ENCODE measurements around the gene LCORL. TPM values are rescaled to one million over a fixed set of nuclear protein-coding genes. Genes with fewer than 3 reads are reported as not detected.

LCORL gene
- total and polyA plus RNA-seq, 9 of the 15 experiments (the other 6 are each of a cell fraction or from before 2014, with no cell fraction given) = 3.1 to 24.5 (median 11.1) TPM

DNA sequence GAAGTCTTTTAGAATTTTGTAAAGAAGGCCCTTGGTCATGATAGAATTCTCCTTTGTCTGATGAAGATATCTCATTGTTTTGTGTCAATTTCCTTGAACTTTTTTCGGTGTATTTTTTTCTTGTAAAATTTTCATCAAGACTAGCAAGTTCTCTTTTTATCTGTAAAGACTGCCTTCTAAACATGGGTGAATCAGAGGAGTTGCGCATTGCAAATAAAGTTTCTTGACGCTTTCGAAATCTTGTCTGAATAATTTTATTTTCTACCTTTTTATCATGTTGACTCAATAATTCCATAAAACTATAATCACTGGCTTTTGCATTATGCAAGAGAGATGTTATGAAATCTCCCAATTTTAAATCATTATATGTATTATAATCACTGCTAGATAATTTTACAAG, 144.6 kb downstream of the LCORL start:
- 96% methylated on average over 4 of the region's 4 CpGs for WGBS (ENCODE audit: insufficient coverage, low coverage, missing lambda C conversion rate)
- Histone ChIP-seq H3K9me1 (ENCODE audit: control insufficient read depth, insufficient read depth, low read length) (no peaks in the 10 kb centered on the region), H3K4me3 (no peak overlapping the region), H3K27ac (ENCODE audit: extremely low read depth, low read depth, low read length) (no peak overlapping the region), H3K79me2 (ENCODE audit: control insufficient read depth, insufficient read depth, low read length) (no peaks in the 10 kb centered on the region), H3K9ac (ENCODE audit: insufficient read depth in 1 of 2, low read depth in 2 of 2, low read length in 2 of 2) (no peak overlapping the region), H2AFZ (ENCODE audit: low read depth, low read length) (no peak overlapping the region), H3K4me1 (replicated peaks in 1 of 2; ENCODE audit: control insufficient read depth in 2 of 2, insufficient read depth in 2 of 2, low read length in 2 of 2) (no peaks in the 10 kb centered on the region), H4K20me1 (replicated peaks; ENCODE audit: control insufficient read depth, insufficient read depth, low read length) (no peaks in the 10 kb centered on the region), H3K27me3 (ENCODE audit: control insufficient read depth in 2 of 2, insufficient read depth in 2 of 2, low read length in 2 of 2) (no peaks in the 10 kb centered on the region), H3K4me2 (ENCODE audit: insufficient read depth, low read length) (no peak overlapping the region), H3K9me3 (replicated peaks; ENCODE audit: control insufficient read depth, insufficient read depth, low read depth, low read length) (no peaks in the 10 kb centered on the region), H3K36me3 (ENCODE audit: control insufficient read depth, insufficient read depth, low read length) (no peaks in the 10 kb centered on the region)
- in situ Hi-C loops (cut with MboI) (no loop called here), intact Hi-C loops (cut with micrococcal nuclease) (no loop called here)
- BruUV-seq (replicated peaks) = no TSS peak
- ATAC-seq (no peak), DNase-seq (ENCODE audit: extremely low read depth in 1 of 4, low spot score in 3 of 4) (no peak), FAIRE-seq (no peak)
- POLR2A ChIA-PET = no interaction called here
- CTCF ChIA-PET (ENCODE audit: low intra/inter-chr PET ratio) = no interaction called here
- no peak for TF ChIP-seq MEIS2 (IDR thresholded peaks at IDR 0.05; ENCODE audit: partially characterized antibody)
- TF ChIP-seq XRCC3 (IDR thresholded peaks at IDR 0.05) = no peak
- TF ChIP-seq ARHGAP35 (IDR thresholded peaks at IDR 0.05; ENCODE audit: partially characterized antibody) = no peak
- no peak for TF ChIP-seq CBFA2T2 (conservative IDR thresholded peaks at IDR 0.05)

GRCh38 chr4:17875402-17876070, 146.0 kb downstream of the LCORL start:
- no peak overlapping the region for H2AFZ ChIP-seq (ENCODE audit: low read depth, low read length)
- no peak overlapping the region for H3K4me3 ChIP-seq
- no peaks in the 10 kb centered on the region for H4K20me1 ChIP-seq (replicated peaks; ENCODE audit: control insufficient read depth, insufficient read depth, low read length)
- POLR2A ChIA-PET = no interaction called here
- no peak for DNase-seq (ENCODE audit: extremely low read depth in 1 of 4, low spot score in 3 of 4)
- in situ Hi-C loops (cut with MboI) = no loop called here
- no peak for FAIRE-seq
- no peak overlapping the region for H3K4me2 ChIP-seq (ENCODE audit: insufficient read depth, low read length)
- whole genome bisulfite sequencing (ENCODE audit: insufficient coverage, low coverage, missing lambda C conversion rate) = 95% methylated on average over 4 of the region's 4 CpGs
- no peaks in the 10 kb centered on the region for H3K27me3 ChIP-seq (ENCODE audit: control insufficient read depth in 2 of 2, insufficient read depth in 2 of 2, low read length in 2 of 2)
- TF ChIP-seq FOXK1 (CRISPR knock-in tag; IDR thresholded peaks at IDR 0.05; ENCODE audit: borderline replicate concordance) (no peak), ZNF431 (CRISPR knock-in tag; IDR thresholded peaks at IDR 0.05) (no peak)
- no peak for ATAC-seq
- no peaks in the 10 kb centered on the region for H3K36me3 ChIP-seq (ENCODE audit: control insufficient read depth, insufficient read depth, low read length)
- H3K9ac ChIP-seq (ENCODE audit: insufficient read depth in 1 of 2, low read depth in 2 of 2, low read length in 2 of 2) = no peak overlapping the region
- no peaks in the 10 kb centered on the region for H3K79me2 ChIP-seq (ENCODE audit: control insufficient read depth, insufficient read depth, low read length)
- no peak overlapping the region for H3K27ac ChIP-seq (ENCODE audit: extremely low read depth, low read depth, low read length)
- H3K9me3 ChIP-seq (replicated peaks; ENCODE audit: control insufficient read depth, insufficient read depth, low read depth, low read length) = no peaks in the 10 kb centered on the region
- H3K4me1 ChIP-seq (replicated peaks in 1 of 2; ENCODE audit: control insufficient read depth in 2 of 2, insufficient read depth in 2 of 2, low read length in 2 of 2) = no peaks in the 10 kb centered on the region
- no peaks in the 10 kb centered on the region for H3K9me1 ChIP-seq (ENCODE audit: control insufficient read depth, insufficient read depth, low read length)
- BruUV-seq (replicated peaks) = no TSS peak
- CTCF ChIA-PET (ENCODE audit: low intra/inter-chr PET ratio) = no interaction called here
- intact Hi-C loops (cut with micrococcal nuclease) = no loop called here

All from K562 (cell line).